ENCODE measurements around the gene COG5.

Gene COG5

GRCh38 chr7:107394831-107395230 lies 168.9 kb downstream of the COG5 start:
- Mint-ChIP-seq H3K36me3 (peaks cover 6 to 33% of the 10 kb centered on the region in 2 donors), H3K27me3 (no peaks in the 10 kb centered on the region), H3K4me3 (no peak overlapping the region), H3K4me1 (no peaks in the 10 kb centered on the region), H3K27ac (no peak overlapping the region), H3K9me3 (peaks cover 0 to 4% of the 10 kb centered on the region in 2 donors)
- ATAC-seq (replicated peaks) (no peak), DNase-seq (no peak)

- H3K36me3 Mint-ChIP-seq, result peaks cover 6 to 32% of the 10 kb centered on the region in 2 donors
- ATAC-seq (replicated peaks), result no peak
- H3K4me1 Mint-ChIP-seq, result no peaks in the 10 kb centered on the region
- H3K27me3 Mint-ChIP-seq, result no peaks in the 10 kb centered on the region
- no peak overlapping the region for H3K27ac Mint-ChIP-seq
- no peak overlapping the region for H3K4me3 Mint-ChIP-seq
- no peak for DNase-seq
- peaks cover 0 to 1% of the 10 kb centered on the region in 2 donors for H3K9me3 Mint-ChIP-seq
These were observed 169.4 kb downstream of the COG5 start for GRCh38 chr7:107394276-107394675.

GRCh38 chr7:107392830-107393229 lies 170.9 kb downstream of the COG5 start:
- Mint-ChIP-seq H3K9me3 (no peaks in the 10 kb centered on the region), H3K4me3 (no peak overlapping the region), H3K27me3 (no peaks in the 10 kb centered on the region), H3K4me1 (peaks cover 0 to 6% of the 10 kb centered on the region in 2 donors), H3K36me3 (peaks cover 6 to 28% of the 10 kb centered on the region in 2 donors), H3K27ac (no peak overlapping the region)
- DNase-seq (no peak), ATAC-seq (replicated peaks) (no peak)

GRCh38 chr7:107390916-107391315 lies 172.8 kb downstream of the COG5 start:
- no peak overlapping the region for H3K4me3 Mint-ChIP-seq
- no peaks in the 10 kb centered on the region for H3K27me3 Mint-ChIP-seq
- ATAC-seq (replicated peaks) (no peak), DNase-seq (no peak)
- peaks cover 4 to 21% of the 10 kb centered on the region in 2 donors for H3K4me1 Mint-ChIP-seq
- peaks cover 6 to 31% of the 10 kb centered on the region in 2 donors for H3K36me3 Mint-ChIP-seq
- no peak overlapping the region for H3K27ac Mint-ChIP-seq
- no peaks in the 10 kb centered on the region for H3K9me3 Mint-ChIP-seq

- Mint-ChIP-seq H3K36me3 (peaks cover 4 to 36% of the 10 kb centered on the region in 2 donors), H3K27ac (no peak overlapping the region), H3K27me3 (no peaks in the 10 kb centered on the region), H3K9me3 (no peaks in the 10 kb centered on the region), H3K4me1 (peaks cover 5 to 21% of the 10 kb centered on the region in 2 donors), H3K4me3 (no peak overlapping the region)
- DNase-seq, result no peak
- no peak for ATAC-seq (replicated peaks)
These were observed 175.1 kb downstream of the COG5 start for GRCh38 chr7:107388604-107389003.

DNA sequence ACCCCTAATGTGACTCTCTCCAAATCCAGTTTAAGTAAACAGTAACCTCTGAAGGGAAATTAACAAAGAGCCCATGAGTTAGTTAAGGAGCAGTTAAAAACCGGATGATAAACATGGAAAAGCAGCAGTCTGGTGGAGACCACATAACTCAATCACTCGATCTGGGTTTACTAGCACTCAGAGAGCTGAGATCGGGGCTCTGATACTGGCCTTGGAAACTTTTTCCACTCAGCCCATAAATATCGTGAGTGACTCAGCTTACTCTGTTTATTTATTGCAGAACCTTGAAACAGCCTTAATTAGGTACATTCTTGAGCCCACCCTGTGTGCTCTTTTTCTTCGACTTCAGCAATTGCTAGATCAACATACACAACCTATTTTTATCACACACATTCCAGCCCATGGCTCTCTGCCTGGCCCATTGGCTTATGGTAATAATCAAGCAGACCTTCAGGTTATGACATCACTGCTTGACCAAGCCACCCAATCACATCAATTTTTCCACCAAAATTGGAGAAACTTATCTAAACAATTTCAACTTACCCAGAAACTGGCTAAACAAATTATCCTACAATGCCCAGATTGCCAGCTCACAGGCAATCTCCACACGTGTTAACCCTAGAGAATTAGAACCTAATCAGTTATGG lies 176.0 kb downstream of the COG5 start:
- H3K27ac Mint-ChIP-seq, result no peak overlapping the region
- H3K36me3 Mint-ChIP-seq, result peaks cover 4 to 31% of the 10 kb centered on the region in 2 donors
- H3K27me3 Mint-ChIP-seq, result no peaks in the 10 kb centered on the region
- DNase-seq, result no peak
- peaks cover 6 to 21% of the 10 kb centered on the region in 2 donors for H3K4me1 Mint-ChIP-seq
- no peaks in the 10 kb centered on the region for H3K9me3 Mint-ChIP-seq
- no peak overlapping the region for H3K4me3 Mint-ChIP-seq
- no peak for ATAC-seq (replicated peaks)

- H3K27me3 Mint-ChIP-seq, result no peaks in the 10 kb centered on the region
- DNase-seq (no peak), ATAC-seq (replicated peaks) (no peak)
- no peak overlapping the region for H3K4me3 Mint-ChIP-seq
- H3K36me3 Mint-ChIP-seq, result peaks cover 4 to 29% of the 10 kb centered on the region in 2 donors
- H3K4me1 Mint-ChIP-seq, result peaks cover 6 to 21% of the 10 kb centered on the region in 2 donors
- no peaks in the 10 kb centered on the region for H3K9me3 Mint-ChIP-seq
- no peak overlapping the region for H3K27ac Mint-ChIP-seq
These were observed 176.6 kb downstream of the COG5 start for GRCh38 chr7:107387128-107387527.

- DNase-seq (no peak), ATAC-seq (replicated peaks) (no peak)
- H3K36me3 Mint-ChIP-seq, result peaks cover 4 to 26% of the 10 kb centered on the region in 2 donors
- H3K4me1 Mint-ChIP-seq, result peaks cover 6 to 21% of the 10 kb centered on the region in 2 donors
- H3K9me3 Mint-ChIP-seq, result no peaks in the 10 kb centered on the region
- no peak overlapping the region for H3K27ac Mint-ChIP-seq
- H3K27me3 Mint-ChIP-seq, result no peaks in the 10 kb centered on the region
- no peak overlapping the region for H3K4me3 Mint-ChIP-seq
These were observed 177.1 kb downstream of the COG5 start for GRCh38 chr7:107386548-107387102.

GRCh38 chr7:107384025-107384424 lies 179.7 kb downstream of the COG5 start:
- Mint-ChIP-seq H3K4me3 (no peak overlapping the region), H3K27ac (peak overlapping the region; percentile 11), H3K27me3 (no peaks in the 10 kb centered on the region), H3K4me1 (peaks cover 6 to 33% of the 10 kb centered on the region in 2 donors), H3K36me3 (peaks cover 1 to 17% of the 10 kb centered on the region in 2 donors), H3K9me3 (no peaks in the 10 kb centered on the region)
- ATAC-seq (replicated peaks) (no peak), DNase-seq (no peak)

DNA sequence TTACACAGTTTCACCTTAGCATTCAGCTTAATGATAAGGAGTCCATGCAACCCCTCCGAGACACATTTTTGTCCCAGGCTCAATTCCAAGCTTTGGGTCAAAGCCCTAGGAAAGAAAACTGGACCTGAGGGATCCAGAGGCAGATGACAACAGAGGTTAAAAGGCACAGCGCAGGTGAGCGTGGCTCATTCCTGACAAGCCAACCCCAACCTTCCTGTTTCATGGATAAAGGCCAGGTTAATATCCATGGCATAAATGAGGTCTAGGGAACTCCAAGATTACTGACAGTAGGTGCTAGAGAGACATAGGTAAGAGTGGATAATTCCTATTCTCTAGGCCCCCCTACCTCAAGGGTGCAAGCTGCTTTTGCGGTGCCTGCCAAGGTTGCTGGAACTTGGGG lies 180.5 kb downstream of the COG5 start:
- Mint-ChIP-seq H3K27ac (no peak overlapping the region), H3K27me3 (no peaks in the 10 kb centered on the region), H3K4me3 (no peak overlapping the region), H3K9me3 (no peaks in the 10 kb centered on the region), H3K4me1 (peaks cover 10 to 37% of the 10 kb centered on the region in 2 donors), H3K36me3 (peaks cover 6 to 22% of the 10 kb centered on the region in 2 donors)
- ATAC-seq (replicated peaks) (no peak), DNase-seq (no peak)

DNA sequence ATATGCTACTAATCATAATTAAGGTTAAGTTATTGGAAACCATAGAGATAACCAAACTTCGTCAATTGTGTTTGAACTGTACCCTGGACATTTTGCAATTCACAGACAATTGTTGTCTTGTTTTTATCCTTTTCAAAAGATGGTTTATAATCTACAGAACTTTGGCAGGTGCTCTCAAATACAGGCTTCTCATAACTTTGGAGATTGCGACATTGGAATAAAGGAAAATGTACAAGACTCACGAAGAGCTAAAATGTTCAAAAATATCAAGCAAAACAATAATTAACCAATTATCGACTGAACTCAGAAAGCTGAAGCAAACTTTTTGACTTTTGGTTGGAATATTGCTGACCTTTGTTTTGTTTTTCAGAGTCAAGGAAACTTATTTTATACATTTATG lies 182.3 kb downstream of the COG5 start:
- H3K27ac Mint-ChIP-seq, result no peak overlapping the region
- H3K4me3 Mint-ChIP-seq, result no peak overlapping the region
- ATAC-seq (replicated peaks) (no peak), DNase-seq (no peak)
- no peaks in the 10 kb centered on the region for H3K27me3 Mint-ChIP-seq
- no peaks in the 10 kb centered on the region for H3K9me3 Mint-ChIP-seq
- H3K36me3 Mint-ChIP-seq, result peaks cover 9 to 23% of the 10 kb centered on the region in 2 donors
- H3K4me1 Mint-ChIP-seq, result peaks cover 9 to 25% of the 10 kb centered on the region in 2 donors

GRCh38 chr7:107373354-107373753 lies 190.4 kb downstream of the COG5 start:
- peaks cover 3 to 5% of the 10 kb centered on the region in 2 donors for H3K4me1 Mint-ChIP-seq
- ATAC-seq (replicated peaks) (no peak), DNase-seq (no peak)
- H3K27me3 Mint-ChIP-seq, result no peaks in the 10 kb centered on the region
- H3K27ac Mint-ChIP-seq, result no peak overlapping the region
- H3K36me3 Mint-ChIP-seq, result peaks cover 9 to 19% of the 10 kb centered on the region in 2 donors
- H3K9me3 Mint-ChIP-seq, result no peaks in the 10 kb centered on the region
- no peak overlapping the region for H3K4me3 Mint-ChIP-seq

DNA sequence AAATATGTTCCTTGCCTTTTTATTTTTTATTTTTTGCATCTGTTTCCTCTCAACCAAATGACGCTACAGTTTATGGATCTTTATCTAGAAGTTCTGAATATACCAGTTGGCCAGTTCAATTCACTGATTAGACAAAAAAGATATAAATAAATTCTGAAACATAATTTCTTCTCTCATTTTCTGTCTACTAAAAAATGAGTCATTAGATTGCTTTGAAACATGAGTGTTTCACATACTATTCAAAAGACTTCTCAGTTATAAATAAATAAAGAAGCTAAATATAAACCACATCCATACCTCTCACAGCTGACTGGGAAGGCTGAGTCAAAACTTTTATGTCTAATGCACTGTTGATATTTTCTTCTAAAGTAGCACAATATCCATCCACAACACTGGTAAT lies 191.4 kb downstream of the COG5 start:
- no peak for DNase-seq

GRCh38 chr7:107370816-107371215 lies 192.9 kb downstream of the COG5 start:
- Mint-ChIP-seq H3K27me3 (no peaks in the 10 kb centered on the region), H3K4me1 (no peaks in the 10 kb centered on the region), H3K4me3 (no peak overlapping the region), H3K36me3 (peaks cover 11 to 28% of the 10 kb centered on the region in 2 donors), H3K27ac (no peak overlapping the region), H3K9me3 (no peaks in the 10 kb centered on the region)
- no peak for ATAC-seq (replicated peaks)
- no peak for DNase-seq

More for the DNA sequence above, 191.4 kb downstream of the COG5 start:
- Mint-ChIP-seq H3K36me3 (peaks cover 9 to 21% of the 10 kb centered on the region in 2 donors), H3K27ac (no peak overlapping the region), H3K9me3 (no peaks in the 10 kb centered on the region), H3K4me1 (no peaks in the 10 kb centered on the region), H3K27me3 (no peaks in the 10 kb centered on the region), H3K4me3 (no peak overlapping the region)
- no peak for ATAC-seq (replicated peaks)

- no peaks in the 10 kb centered on the region for H3K27me3 Mint-ChIP-seq
- peaks cover 6 to 9% of the 10 kb centered on the region in 2 donors for H3K9me3 Mint-ChIP-seq
- H3K27ac Mint-ChIP-seq, result no peak overlapping the region
- ATAC-seq (replicated peaks) (no peak), DNase-seq (no peak)
- H3K4me3 Mint-ChIP-seq, result no peak overlapping the region
- H3K36me3 Mint-ChIP-seq, result peaks cover 25 to 54% of the 10 kb centered on the region in 2 donors
- H3K4me1 Mint-ChIP-seq, result no peaks in the 10 kb centered on the region
These were observed 198.9 kb downstream of the COG5 start for GRCh38 chr7:107364787-107365186.

All from stimulated activated naive B cell treated with anti-CD40 and anti-IgM and Interleukin-4, amounts not matched to agents 10 μg/mL and 1 μg/mL and 100 μg/mL, for 72 hours (primary cell).